NB4 (cell line): ENCODE results near the gene NMB.

Experiments
- DNase-seq: peaks from one replicate; pipeline ENCODE4 v3.0.0; 2010; ENCODE audit warnings: low read depth
- H3K4me3 ChIP-seq: one replicate; pipeline ENCODE4 v1.5.1; 2011; ENCODE audit warnings: mild to moderate bottlenecking, low read depth, low read length, moderate library complexity
- MYC ChIP-seq: IDR thresholded peaks from 2 replicates; pipeline ENCODE4 v1.6.1; 2011; ENCODE audit warnings: low read depth, low read length
- POLR2A ChIP-seq: IDR thresholded peaks from 2 replicates; pipeline ENCODE4 v1.6.1; 2011; ENCODE audit warnings: mild to moderate bottlenecking; ENCODE audit not compliant: insufficient read length; ENCODE audit errors: extremely low read depth
- TF ChIP-seq, protein P1 (sequence below): IDR thresholded peaks from one replicate; pipeline ENCODE4 v1.5.1; 2012; ENCODE audit warnings: low read depth, low read length
- TF ChIP-seq, protein P2 (sequence below): IDR thresholded peaks from 2 replicates; pipeline ENCODE4 v1.6.1; 2011; ENCODE audit warnings: low read depth, low read length

The NMB gene, protein sequence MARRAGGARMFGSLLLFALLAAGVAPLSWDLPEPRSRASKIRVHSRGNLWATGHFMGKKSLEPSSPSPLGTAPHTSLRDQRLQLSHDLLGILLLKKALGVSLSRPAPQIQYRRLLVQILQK

DNA sequence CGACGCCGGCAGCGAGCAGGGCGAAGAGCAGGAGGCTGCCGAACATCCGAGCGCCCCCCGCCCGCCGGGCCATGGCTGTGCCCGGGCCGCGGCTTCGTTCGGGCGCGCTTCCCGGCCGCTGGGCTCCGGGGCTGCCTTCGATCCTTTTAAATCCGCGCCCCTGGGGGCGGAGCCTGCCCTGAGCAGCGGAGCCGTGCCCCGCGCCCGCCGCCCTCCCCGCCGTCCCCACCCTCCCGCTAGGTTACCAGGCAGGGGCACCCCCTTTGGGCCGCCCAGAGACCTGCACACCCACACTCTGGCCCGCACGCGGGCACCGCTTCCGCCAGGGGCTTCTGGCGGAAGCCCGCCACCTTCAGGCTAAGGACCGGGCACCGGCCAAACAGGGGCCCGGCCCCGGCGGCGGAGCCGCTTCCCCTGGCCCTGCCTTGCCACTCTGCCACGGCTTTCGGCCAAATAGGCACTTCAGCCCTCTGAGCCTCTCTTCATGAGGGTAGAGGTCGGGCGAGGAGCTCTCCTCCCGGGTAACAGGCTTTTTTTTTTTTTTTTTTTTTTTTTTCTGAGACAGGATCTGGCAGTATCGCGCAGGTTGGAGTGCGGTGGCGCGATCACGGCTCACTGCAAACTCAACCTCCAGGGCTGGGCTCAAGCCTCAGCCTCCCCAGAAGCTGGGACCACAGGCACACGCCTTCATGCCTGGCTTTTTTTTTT lies at the start of gene NMB:
NMB (minus strand) TSS at position 120 of the 708 bp plus-strand sequence; CDS start at position 73, 47 bp downstream.
- peak; percentile 95 for DNase-seq
- peak within 1 kb of the TSS; percentile 59 for H3K4me3 ChIP-seq
- TF ChIP-seq POLR2A: no peak
- TF ChIP-seq MYC: peak; percentile 94
- TF ChIP-seq, protein P1, sequence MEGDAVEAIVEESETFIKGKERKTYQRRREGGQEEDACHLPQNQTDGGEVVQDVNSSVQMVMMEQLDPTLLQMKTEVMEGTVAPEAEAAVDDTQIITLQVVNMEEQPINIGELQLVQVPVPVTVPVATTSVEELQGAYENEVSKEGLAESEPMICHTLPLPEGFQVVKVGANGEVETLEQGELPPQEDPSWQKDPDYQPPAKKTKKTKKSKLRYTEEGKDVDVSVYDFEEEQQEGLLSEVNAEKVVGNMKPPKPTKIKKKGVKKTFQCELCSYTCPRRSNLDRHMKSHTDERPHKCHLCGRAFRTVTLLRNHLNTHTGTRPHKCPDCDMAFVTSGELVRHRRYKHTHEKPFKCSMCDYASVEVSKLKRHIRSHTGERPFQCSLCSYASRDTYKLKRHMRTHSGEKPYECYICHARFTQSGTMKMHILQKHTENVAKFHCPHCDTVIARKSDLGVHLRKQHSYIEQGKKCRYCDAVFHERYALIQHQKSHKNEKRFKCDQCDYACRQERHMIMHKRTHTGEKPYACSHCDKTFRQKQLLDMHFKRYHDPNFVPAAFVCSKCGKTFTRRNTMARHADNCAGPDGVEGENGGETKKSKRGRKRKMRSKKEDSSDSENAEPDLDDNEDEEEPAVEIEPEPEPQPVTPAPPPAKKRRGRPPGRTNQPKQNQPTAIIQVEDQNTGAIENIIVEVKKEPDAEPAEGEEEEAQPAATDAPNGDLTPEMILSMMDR: peak; percentile 82
- TF ChIP-seq, protein P2, sequence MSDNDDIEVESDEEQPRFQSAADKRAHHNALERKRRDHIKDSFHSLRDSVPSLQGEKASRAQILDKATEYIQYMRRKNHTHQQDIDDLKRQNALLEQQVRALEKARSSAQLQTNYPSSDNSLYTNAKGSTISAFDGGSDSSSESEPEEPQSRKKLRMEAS: peak; percentile 79

DNA sequence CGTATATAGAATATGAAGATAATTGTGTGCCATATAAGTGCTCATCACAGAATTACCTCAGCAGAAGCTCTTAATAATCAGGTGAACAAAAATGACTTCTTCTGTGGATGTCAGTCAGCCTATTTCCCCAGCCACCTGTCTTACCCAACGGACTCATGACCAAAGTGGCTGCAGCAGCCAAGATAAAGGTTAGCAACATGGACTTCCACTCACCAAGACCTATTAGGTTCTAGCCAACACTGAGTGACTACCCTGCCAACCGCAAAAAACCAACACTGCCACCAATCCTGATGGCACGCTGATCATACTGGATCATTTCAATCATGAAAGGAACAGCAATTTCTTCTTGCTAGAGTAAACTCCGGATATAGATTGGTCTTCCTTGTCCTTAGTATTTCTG lies 45.8 kb upstream of the NMB start:
- DNase-seq: no peak
- TF ChIP-seq, protein P2: no peak
- TF ChIP-seq POLR2A: no peak
- TF ChIP-seq, protein P1: no peak
- no peak overlapping the region for H3K4me3 ChIP-seq

DNA sequence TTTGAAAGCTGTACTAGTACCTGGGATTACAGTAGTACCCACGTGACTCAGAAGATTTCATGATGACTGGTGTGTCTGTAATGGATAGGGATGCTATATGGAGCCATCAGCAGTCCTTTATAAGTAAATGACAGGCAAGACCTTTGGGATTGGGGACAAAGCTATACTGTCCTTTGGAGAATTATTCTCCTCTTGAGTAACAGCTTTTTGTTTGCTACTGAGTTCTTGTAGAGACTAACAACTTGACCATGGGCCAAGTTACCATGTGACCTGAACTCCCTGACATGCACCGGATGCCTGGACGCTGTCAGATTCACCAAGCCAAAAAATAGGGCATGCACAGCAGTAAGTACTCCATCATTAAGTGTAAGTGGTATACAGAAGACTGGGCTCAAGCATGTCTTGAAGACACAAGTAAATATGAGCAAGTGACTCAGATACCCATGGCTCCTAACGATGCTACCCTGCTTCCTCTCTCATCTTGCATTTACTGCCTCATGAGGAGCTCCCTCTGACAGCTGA lies 45.0 kb upstream of the NMB start:
- no peak for DNase-seq
- H3K4me3 ChIP-seq: no peak overlapping the region
- TF ChIP-seq MYC (no peak), POLR2A (no peak)
- TF ChIP-seq, protein P2: no peak
- TF ChIP-seq, protein P1: no peak

DNA sequence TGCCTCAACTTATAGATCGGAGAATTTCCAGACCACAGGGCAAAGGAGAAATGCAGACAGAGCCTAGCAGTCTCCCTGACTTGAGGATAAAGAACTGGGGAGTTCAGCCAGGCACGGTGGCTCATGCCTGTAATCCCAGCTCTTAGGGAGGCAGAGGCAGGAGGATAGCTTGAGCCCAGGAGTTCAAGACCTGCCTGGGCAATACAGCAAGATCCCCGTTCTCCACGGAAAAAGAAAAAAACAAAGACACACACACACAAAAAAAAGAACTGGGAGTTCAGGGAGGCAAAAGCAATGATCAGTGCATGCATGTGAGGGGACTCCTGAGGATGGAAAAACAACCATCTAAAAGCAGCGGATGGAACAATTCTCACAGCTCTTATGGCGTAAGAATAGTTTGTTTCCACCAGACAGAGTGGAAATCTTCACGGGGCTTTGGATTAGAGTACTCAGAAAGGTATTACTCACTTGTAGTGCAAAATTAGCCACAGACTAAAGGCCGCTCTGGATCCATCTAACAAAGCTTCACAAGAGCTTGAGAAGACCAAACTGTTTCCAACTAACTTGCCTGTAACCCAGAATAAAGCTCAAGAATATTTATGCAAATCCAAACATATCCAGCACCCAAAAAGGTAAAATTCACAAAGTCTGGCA lies 41.7 kb upstream of the NMB start:
- DNase-seq: no peak
- no peak overlapping the region for H3K4me3 ChIP-seq
- TF ChIP-seq, protein P2: no peak
- TF ChIP-seq POLR2A (no peak), MYC (no peak)
- TF ChIP-seq, protein P1: no peak

DNA sequence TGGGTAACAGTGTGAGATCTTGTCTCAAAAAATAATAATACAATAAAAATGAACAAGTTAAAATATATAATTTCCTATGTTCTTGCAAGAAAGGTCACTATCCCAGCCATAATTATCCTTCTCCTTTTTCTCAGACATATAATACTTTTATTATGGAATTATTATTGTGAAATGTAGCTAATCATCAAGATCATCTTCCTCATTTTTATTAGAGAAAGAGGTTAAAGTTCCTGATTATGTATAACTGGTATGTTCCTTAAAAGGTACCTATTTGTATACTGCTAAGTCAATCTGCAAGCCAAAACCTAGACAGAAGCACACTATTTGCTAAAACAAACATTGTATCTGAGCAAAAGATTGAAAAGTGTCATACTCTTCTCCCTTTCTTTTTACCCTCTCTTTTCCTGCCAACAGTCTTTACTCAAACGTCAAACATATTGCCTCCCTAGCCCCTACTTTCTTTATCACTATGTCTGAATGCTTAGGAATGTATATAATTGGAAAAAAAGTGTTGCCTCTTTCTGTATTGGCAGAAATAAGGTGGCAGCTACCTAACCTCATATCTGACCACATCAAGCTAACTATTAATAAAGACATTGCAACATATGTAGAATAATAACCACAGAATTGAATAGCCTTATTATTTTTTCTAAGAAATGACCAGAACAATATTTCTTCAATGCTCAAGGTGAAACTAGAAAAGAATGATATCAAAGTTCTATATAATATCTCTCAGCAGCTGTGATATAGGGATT lies 39.4 kb upstream of the NMB start:
- TF ChIP-seq POLR2A (no peak), MYC (no peak)
- TF ChIP-seq, protein P1: no peak
- TF ChIP-seq, protein P2: no peak
- DNase-seq: no peak
- no peak overlapping the region for H3K4me3 ChIP-seq
